GM21717 (cell line): Measurements from ENCODE around the gene COX10.
"Not testable (repeated sequence)": the region's sequence is repeated elsewhere in the genome, so short reads cannot be mapped to it uniquely, and the experiment has no call there.

Source experiments
- ATAC-seq: cut with Tn5 transposase; IDR thresholded peaks from one replicate; pipeline ENCODE4 v1.9.1; 2021; ENCODE audit warnings: mild to moderate bottlenecking, moderate library complexity; ENCODE audit not compliant: unreplicated experiment

Gene COX10

GRCh38 chr17:14201988-14202380 lies 132.7 kb downstream of the COX10 start:
- no peak for ATAC-seq

DNA sequence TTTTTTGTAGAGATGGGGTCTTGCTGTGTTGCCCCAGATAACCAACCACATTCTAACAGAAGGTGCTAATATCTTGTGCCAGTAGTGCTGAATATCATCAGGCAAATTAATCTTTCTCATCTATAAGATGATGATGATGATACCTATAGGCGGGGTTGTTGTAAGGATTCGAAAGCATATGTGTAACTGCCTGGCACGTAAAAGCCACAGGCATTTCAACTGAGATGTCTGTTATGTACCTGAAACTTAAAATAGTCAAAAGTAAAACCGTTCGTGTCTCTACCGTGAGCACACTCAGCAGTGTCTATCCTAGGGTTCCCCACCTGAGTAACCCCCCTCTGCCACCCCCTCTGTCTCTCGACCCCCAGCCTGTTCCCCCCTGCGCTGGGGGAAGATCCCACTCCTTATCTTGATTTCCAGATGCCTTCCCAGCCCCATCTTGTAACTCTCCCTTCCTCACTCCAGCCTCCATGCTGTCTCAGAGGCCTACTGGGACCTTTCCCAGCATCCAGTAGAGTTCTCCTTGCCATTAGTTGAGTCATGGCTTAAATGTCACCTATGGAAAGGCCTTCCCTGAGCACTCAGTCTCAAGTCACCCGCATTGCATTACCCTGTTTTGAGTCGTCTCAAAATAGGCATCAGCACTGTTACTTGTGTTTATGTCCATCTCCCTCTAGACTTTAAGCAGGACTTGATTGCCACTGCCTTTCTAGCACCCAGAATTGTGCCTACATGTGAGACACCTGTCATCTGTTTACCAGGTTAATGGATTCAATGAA lies 133.3 kb downstream of the COX10 start:
- no peak for ATAC-seq

DNA sequence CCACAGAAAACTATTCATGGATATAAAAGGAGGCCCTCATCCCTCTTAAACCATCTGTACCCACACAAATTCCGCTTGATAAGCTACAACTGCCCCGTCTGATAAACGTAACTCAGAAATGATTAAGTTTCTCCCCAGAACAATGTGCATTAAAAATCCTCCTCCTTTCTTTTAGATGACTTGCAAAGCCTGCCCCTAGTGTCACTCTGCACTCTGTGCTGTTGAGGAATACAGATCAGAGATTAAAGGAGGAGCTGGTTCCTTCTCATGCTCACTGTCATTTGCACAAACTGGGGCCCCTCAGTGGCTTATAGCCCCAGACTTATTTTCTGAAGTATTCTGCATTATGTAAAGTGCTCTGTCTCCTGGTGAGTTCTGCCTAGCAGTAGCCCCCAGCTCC lies 134.1 kb downstream of the COX10 start:
- ATAC-seq: no peak

GRCh38 chr17:14204084-14204483 lies 134.8 kb downstream of the COX10 start:
- ATAC-seq: no peak

DNA sequence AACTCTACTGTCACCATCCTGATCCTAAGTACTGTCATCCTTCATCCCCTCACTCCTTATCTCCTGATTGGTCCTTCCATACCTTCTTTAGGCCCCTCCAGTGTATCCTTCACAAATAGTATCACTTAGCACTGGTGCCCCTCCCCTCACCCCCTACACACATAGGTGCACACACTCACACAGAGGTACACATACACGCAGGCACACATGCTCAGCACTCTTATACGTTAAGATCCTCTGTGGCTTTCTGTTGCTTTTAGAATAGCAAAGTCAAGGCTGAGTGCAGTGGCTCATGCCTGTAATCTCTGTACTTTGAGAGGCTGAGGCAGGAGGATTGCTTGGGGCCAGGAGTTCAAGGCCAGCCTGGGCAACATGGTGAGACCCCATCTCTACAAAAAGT lies 135.2 kb downstream of the COX10 start:
- ATAC-seq: no peak

GRCh38 chr17:14205380-14205779 lies 136.1 kb downstream of the COX10 start:
- no peak for ATAC-seq

GRCh38 chr17:14205992-14206461 lies 136.7 kb downstream of the COX10 start:
- no peak for ATAC-seq

- no peak for ATAC-seq
Measured at GRCh38 chr17:14206891-14207290, 137.6 kb downstream of the COX10 start.

DNA sequence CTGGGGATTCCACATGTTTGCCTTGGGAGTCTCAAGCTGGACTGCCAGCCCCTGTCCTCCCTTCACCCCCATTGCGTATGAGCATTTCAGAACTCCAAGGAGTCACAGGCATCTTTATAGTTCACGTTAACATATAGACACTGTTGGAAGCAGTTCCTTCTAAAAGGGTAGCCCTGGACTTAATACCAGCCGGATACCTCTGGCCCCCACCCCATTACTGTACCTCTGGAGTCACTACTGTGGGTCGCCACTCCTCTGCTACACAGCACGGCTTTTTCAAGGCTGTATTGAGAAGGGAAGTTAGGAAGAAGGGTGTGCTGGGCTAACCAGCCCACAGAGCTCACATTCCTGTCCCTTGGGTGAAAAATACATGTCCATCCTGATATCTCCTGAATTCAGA lies 138.5 kb downstream of the COX10 start:
- no peak for ATAC-seq

DNA sequence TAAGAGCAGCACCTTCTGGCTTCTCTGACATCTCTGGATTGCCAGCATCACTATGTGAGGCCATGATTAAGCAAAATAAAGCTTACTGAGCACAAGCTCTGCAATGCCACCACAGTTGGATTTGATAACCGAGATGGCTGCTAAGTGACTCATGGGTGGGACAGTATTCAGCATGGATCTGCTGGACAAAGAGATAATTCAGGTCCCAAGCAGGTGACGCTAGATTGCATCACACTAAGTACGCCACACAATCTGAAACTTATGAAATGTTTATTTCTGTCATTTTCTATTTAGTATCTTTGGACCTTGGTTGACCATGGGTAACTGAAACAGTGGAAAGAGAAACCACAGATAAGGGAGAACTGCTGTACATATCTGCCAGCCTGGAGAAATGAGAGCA lies 139.9 kb downstream of the COX10 start:
- no peak for ATAC-seq

- no peak for ATAC-seq
Measured at GRCh38 chr17:14211246-14211645, 141.9 kb downstream of the COX10 start.

DNA sequence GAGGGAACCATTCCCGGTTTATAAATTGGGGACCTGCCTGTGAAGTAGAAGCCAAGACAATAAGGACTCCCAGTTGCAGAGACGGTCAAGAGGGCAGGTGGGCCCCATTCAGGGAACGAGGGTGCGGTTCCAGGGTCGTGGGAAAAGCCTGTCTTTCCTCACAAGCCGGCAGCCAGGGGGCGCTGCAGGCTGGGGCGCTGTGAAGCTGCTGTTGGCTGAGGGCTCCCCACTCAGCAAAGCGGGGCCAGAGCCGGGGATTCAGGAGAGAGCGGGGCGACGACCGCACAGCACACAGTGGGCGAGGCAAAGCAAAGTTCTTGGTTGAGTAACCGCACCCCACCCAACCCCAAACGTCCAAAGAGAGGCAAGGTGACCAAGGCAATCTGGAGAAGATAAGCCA lies 142.5 kb downstream of the COX10 start:
- no peak for ATAC-seq

GRCh38 chr17:14212401-14212800 lies 143.1 kb downstream of the COX10 start:
- ATAC-seq: no peak

GRCh38 chr17:14214271-14214670 lies 145.0 kb downstream of the COX10 start:
- ATAC-seq: no peak

GRCh38 chr17:14222611-14223010 lies 153.3 kb downstream of the COX10 start:
- ATAC-seq: no peak

- no peak for ATAC-seq
Measured at GRCh38 chr17:14225254-14225980, 156.1 kb downstream of the COX10 start.

- ATAC-seq: no peak
Measured at GRCh38 chr17:14227052-14227451, 157.7 kb downstream of the COX10 start.

GRCh38 chr17:14228903-14229302 lies 159.6 kb downstream of the COX10 start:
- ATAC-seq: no peak

- not testable (repeated sequence) for ATAC-seq
Measured at GRCh38 chr17:14231187-14231586, 161.9 kb downstream of the COX10 start.

DNA sequence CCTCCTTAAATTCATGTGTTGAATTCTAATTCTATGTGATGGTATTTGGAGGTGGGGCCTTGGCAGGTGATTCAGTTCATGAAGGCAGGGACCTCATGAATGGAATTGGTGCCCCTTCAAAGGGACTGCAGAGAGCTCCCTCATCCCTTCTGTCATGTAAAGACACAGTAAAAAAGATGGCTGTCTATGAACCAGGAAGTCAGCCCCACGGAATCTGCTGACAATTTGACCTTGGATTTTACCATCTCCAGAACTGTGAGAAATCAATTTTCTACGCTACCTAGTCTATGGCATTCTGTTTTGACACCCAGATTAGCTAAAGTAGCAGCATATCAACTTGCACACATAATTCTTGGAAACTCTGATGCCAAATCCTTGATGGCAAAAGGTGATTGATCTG lies 165.7 kb downstream of the COX10 start:
- not testable (repeated sequence) for ATAC-seq

DNA sequence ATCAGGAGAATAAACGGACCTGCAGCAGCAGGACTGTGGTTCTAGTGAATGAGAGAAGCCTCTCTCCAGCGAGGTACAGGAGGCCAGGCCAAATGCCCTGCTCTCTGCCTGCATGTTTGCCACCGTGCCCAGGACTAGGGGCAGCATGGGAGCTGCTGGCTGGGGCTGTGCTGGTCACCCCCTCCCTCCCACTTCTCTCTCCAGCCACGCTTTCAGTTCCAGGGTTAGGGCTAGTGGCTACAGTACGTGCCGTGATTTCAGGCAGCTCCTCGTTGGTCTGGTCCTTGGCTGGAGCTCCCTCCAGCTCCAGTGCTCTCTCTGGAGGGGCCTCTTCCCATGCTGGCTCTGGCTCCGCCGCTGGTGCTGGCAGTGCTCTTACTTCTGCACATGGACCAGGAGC lies 166.7 kb downstream of the COX10 start:
- not testable (repeated sequence) for ATAC-seq

DNA sequence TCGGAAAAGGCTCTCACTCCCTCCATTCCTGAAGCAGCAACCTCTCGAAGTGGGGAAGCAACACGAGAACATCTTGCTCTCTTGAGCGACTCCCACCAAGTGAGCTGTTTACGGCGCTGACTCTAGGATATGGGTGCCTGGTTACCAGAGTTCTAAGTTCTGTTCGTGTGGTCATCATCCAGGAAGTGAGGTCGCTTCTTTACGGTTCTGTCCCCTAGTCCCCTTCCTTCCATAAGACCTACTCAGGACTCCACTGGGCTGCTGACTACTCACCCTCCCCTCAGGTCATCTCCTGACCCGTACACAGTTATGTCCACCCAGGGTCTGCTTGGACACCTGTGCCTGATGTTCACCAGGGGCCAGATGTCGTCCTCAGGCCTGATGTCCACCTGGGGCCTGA lies 167.5 kb downstream of the COX10 start, which contains the start of gene CDRT15:
Gene CDRT15, minus strand, starts transcription at position 101 of the 400 bp plus-strand sequence. Its CDS starts 29 bp downstream, at position 72.
- ATAC-seq: not testable (repeated sequence)
